ENCODE measurements around the gene SFRP2. TPM values are rescaled to one million over a fixed set of nuclear protein-coding genes. Genes with fewer than 3 reads are reported as not detected.

The SFRP2 gene
- total RNA-seq, 4 donors from 2014 or later = 0.26 to 71.2 (median 31.1) TPM

- Histone ChIP-seq H3K27ac (no peak overlapping the region), H3K27me3 (no peaks in the 10 kb centered on the region), H3K36me3 (no peaks in the 10 kb centered on the region), H3K4me3 (no peak overlapping the region), H3K4me1 (no peaks in the 10 kb centered on the region), H3K9me3 (no peaks in the 10 kb centered on the region)
- intact Hi-C loops (cut with DNase I; ENCODE audit: low total_unique reads) = no loop called here
- DNase-seq = no peak
- no peak for TF ChIP-seq POLR2A (IDR thresholded peaks at IDR 0.05)
- no peak for TF ChIP-seq CTCF (IDR thresholded peaks at IDR 0.05)
These were observed 10.8 kb upstream of the SFRP2 start for GRCh38 chr4:153799694-153800074.

DNA sequence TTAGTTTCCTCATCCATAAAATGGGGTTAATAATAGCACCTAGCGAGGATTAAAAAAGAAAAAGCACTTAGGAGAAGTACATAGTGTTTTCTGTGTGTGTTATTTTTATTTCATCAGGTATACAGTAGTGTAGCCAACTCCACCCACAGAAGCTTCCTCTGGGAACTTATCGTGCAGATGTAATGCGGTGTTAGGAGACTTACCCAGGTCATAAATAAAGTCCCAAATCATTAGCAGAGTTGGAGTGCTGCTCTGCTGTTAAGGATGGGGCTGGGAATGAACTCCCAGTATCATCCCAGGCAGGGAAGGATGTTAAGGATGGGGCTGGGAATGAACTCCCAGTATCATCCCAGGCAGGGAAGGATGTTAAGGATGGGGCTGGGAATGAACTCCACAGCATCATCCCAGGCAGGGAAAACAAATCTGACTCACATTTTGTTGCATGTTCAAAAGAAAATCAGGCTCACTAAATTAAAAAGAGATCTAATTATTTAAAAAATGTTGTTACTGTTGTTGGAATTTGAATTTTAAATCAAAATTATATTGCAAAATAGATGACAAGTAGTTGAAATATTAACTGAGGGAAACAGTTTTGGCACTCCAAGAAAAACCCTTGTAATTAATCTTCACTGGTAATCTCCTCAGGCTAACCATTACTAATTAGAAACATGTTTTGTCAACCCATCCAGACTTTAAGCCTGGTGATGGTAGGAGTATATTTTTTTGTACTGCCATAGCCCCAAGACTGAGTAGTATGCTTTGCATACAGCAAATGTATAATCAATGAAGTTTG lies 10.2 kb upstream of the SFRP2 start:
- H3K4me3 ChIP-seq = no peak overlapping the region

GRCh38 chr4:153798420-153798819 lies 9.5 kb upstream of the SFRP2 start:
- Histone ChIP-seq H3K27ac (no peak overlapping the region), H3K4me3 (no peak overlapping the region), H3K4me1 (no peaks in the 10 kb centered on the region), H3K9me3 (no peaks in the 10 kb centered on the region), H3K36me3 (no peaks in the 10 kb centered on the region), H3K27me3 (no peaks in the 10 kb centered on the region)
- DNase-seq = no peak
- intact Hi-C loops (cut with DNase I; ENCODE audit: low total_unique reads) = no loop called here
- TF ChIP-seq CTCF (IDR thresholded peaks at IDR 0.05) = no peak
- TF ChIP-seq POLR2A (IDR thresholded peaks at IDR 0.05) = no peak

More for the DNA sequence above, 10.2 kb upstream of the SFRP2 start:
- Histone ChIP-seq H3K9me3 (no peaks in the 10 kb centered on the region), H3K36me3 (no peaks in the 10 kb centered on the region), H3K27ac (no peak overlapping the region), H3K27me3 (no peaks in the 10 kb centered on the region), H3K4me1 (no peaks in the 10 kb centered on the region)
- TF ChIP-seq CTCF (IDR thresholded peaks at IDR 0.05) (no peak), POLR2A (IDR thresholded peaks at IDR 0.05) (no peak)
- no peak for DNase-seq
- intact Hi-C loops (cut with DNase I; ENCODE audit: low total_unique reads) = no loop called here

- TF ChIP-seq POLR2A (IDR thresholded peaks at IDR 0.05) = no peak
- no peak for TF ChIP-seq CTCF (IDR thresholded peaks at IDR 0.05)
- H3K27me3 ChIP-seq = peaks cover 10 to 33% of the 10 kb centered on the region in 2 donors
- no peaks in the 10 kb centered on the region for H3K9me3 ChIP-seq
- H3K36me3 ChIP-seq = no peaks in the 10 kb centered on the region
- no peak overlapping the region for H3K4me3 ChIP-seq
- intact Hi-C loops (cut with DNase I; ENCODE audit: low total_unique reads) = no loop called here
- no peak for DNase-seq
- H3K27ac ChIP-seq = no peak overlapping the region
- H3K4me1 ChIP-seq = peaks cover 0 to 3% of the 10 kb centered on the region in 2 donors
These were observed 5.1 kb upstream of the SFRP2 start for GRCh38 chr4:153794006-153794405.

- Histone ChIP-seq H3K4me3 (no peak overlapping the region), H3K27ac (no peak overlapping the region), H3K4me1 (peaks cover 0 to 6% of the 10 kb centered on the region in 2 donors), H3K27me3 (peaks cover 10 to 34% of the 10 kb centered on the region in 2 donors), H3K36me3 (no peaks in the 10 kb centered on the region), H3K9me3 (no peaks in the 10 kb centered on the region)
- DNase-seq = no peak
- intact Hi-C loops (cut with DNase I; ENCODE audit: low total_unique reads) = no loop called here
- TF ChIP-seq POLR2A (IDR thresholded peaks at IDR 0.05) (no peak), CTCF (IDR thresholded peaks at IDR 0.05) (no peak)
These were observed 3.9 kb upstream of the SFRP2 start for GRCh38 chr4:153792618-153793247.

All from uterus (tissue), 4 donors.